Measurements from ENCODE around the gene POLD1.

DNA sequence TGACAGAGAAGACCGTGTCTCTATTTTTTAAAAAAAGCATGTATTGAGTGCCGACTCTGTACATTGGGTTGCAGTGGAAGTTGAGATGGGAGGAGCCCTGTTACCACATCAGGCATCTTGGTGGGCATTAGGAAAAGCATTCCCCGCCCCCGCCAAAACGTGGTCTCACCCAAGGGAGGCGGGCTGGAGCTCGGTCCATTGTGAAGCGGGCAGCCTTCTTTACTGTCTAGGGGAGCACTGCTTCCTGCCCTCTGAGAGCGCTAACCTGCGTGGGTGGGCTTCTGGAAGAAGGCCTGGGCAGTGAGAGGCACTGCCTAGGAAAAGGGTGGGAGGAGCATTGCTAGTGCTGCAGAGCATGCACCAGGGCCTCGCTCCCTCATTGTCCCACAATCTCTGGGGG is 4.0 kb upstream of the POLD1 start:
- TF ChIP-seq, protein P1, sequence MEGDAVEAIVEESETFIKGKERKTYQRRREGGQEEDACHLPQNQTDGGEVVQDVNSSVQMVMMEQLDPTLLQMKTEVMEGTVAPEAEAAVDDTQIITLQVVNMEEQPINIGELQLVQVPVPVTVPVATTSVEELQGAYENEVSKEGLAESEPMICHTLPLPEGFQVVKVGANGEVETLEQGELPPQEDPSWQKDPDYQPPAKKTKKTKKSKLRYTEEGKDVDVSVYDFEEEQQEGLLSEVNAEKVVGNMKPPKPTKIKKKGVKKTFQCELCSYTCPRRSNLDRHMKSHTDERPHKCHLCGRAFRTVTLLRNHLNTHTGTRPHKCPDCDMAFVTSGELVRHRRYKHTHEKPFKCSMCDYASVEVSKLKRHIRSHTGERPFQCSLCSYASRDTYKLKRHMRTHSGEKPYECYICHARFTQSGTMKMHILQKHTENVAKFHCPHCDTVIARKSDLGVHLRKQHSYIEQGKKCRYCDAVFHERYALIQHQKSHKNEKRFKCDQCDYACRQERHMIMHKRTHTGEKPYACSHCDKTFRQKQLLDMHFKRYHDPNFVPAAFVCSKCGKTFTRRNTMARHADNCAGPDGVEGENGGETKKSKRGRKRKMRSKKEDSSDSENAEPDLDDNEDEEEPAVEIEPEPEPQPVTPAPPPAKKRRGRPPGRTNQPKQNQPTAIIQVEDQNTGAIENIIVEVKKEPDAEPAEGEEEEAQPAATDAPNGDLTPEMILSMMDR (IDR thresholded peaks at IDR 0.05), result no peak
- no peak for TF ChIP-seq EP300 (IDR thresholded peaks at IDR 0.05)
- no peak for TF ChIP-seq POLR2AphosphoS5 (IDR thresholded peaks at IDR 0.05)
- TF ChIP-seq POLR2A (IDR thresholded peaks at IDR 0.05), result no peak

All from gastroesophageal sphincter (tissue), 3 donors.